Panc1 (cell line): Measurements from ENCODE around the gene MB21D2. TPM values are rescaled to one million over a fixed set of nuclear protein-coding genes. Genes with fewer than 3 reads are reported as not detected.

ENCODE experiments used
- ATAC-seq: fragments of 200-7000 bp; cut with Tn5 transposase; 2 replicates; pipeline ENCODE4 v1.9.1; 2020; ENCODE audit warnings: mild to moderate bottlenecking, moderate library complexity
- BruUV-seq: library from RNA; stranded (reverse); fragments of 400-500 nt; replicated peaks from 2 replicates; lab custom pipeline; 2021; lab: Mats Ljungman, UMichigan
- CTCF ChIA-PET: fragments of 300-600 bp; sonication (Branson Sonifier 250); formaldehyde crosslinking; loops from one replicate; lab custom pipeline; 2022; ENCODE audit warnings: antibody characterized with exemption; lab: Charles Lee
- POLR2A ChIA-PET: fragments of 300-600 bp; sonication (Branson Sonifier 250); formaldehyde crosslinking; loops from one replicate; lab custom pipeline; 2022; ENCODE audit warnings: antibody characterized with exemption; lab: Charles Lee
- DNase-seq: peaks from one replicate; pipeline ENCODE4 v3.0.0-alpha.2; 2010; ENCODE audit warnings: low read depth, low spot score
- H3K27ac ChIP-seq: 2 replicates; pipeline ENCODE4 v1.5.1; 2011; ENCODE audit warnings: mild to moderate bottlenecking, low read length, inconsistent platforms
- H3K27me3 ChIP-seq: fragments of 200-500 bp; sonication (Bioruptor generic); 2 replicates; pipeline ENCODE4 v1.6.0; 2014; ENCODE audit warnings: low read length, inconsistent platforms; ENCODE audit not compliant: control insufficient read depth, insufficient read depth
- H3K36me3 ChIP-seq: fragments of 200-500 bp; sonication (Bioruptor generic); 2 replicates; pipeline ENCODE4 v1.5.1; 2014; ENCODE audit warnings: inconsistent platforms, mild to moderate bottlenecking, low read length, moderate library complexity; ENCODE audit not compliant: control insufficient read depth, insufficient read depth
- H3K4me1 ChIP-seq: 2 replicates; pipeline ENCODE4 v1.5.1; 2011; ENCODE audit warnings: inconsistent platforms, mild to moderate bottlenecking, low read length, moderate library complexity; ENCODE audit not compliant: control insufficient read depth, insufficient read depth
- H3K4me3 ChIP-seq, 2 experiments: 2 replicates each; pipeline ENCODE4 v1.5.1; 2011 to 2012; ENCODE audit warnings: low read depth in 2 of 2, low read length in 2 of 2, mild to moderate bottlenecking in 2 of 2, inconsistent platforms in 1 of 2, moderate library complexity in 1 of 2
- H3K9me3 ChIP-seq: fragments of 200-500 bp; sonication (Bioruptor generic); 2 replicates; pipeline ENCODE4 v1.5.1; 2014; ENCODE audit warnings: low read depth, mild to moderate bottlenecking, inconsistent platforms, low read length, moderate library complexity; ENCODE audit not compliant: control insufficient read depth, insufficient read depth
- POLR2AphosphoS5 ChIP-seq: IDR thresholded peaks from 2 replicates; pipeline ENCODE4 v1.6.1; 2012; ENCODE audit warnings: mild to moderate bottlenecking, low read depth, low read length, moderate library complexity
- SIN3A ChIP-seq: IDR thresholded peaks from 2 replicates; pipeline ENCODE4 v1.6.1; 2012; ENCODE audit warnings: low read depth, mild to moderate bottlenecking, low read length, moderate library complexity, borderline replicate concordance; ENCODE audit not compliant: insufficient read depth
- TCF7L2 ChIP-seq: IDR thresholded peaks from 2 replicates; pipeline ENCODE4 v1.6.1; 2011; ENCODE audit warnings: mild to moderate bottlenecking, low read depth, low read length, inconsistent platforms
- in situ Hi-C: cut with HindIII; loops from 2 replicates; pipeline ENCODE4 v1.10.0; 2016; ENCODE audit warnings: low sequenced_read_pairs, low pct_unique_long_range_greater_than_20kb
- intact Hi-C: fragments of 100-400 bp; cut with micrococcal nuclease; formaldehyde crosslinking; loops from one replicate; pipeline ENCODE4 v1.10.0; 2022; ENCODE audit not compliant: unreplicated experiment
- total RNA-seq: library from RNA; stranded (reverse); gene quantifications from one replicate; pipeline ENCODE4 v1.2.1, GENCODE V29; 2021; ENCODE audit not compliant: unreplicated experiment
- TF ChIP-seq, protein P1 (sequence below), 2 experiments: IDR thresholded peaks; 2 replicates each; pipeline ENCODE4 v1.6.1; 2011 to 2012; ENCODE audit warnings: low read depth in 2 of 2, control low read depth in 1 of 2, low read length in 1 of 2, mild to moderate bottlenecking in 1 of 2, moderate library complexity in 1 of 2; ENCODE audit not compliant: insufficient read depth in 1 of 2
- TF ChIP-seq, protein P2 (sequence below): fragments of 450-650 bp; IDR thresholded peaks from 2 replicates; pipeline ENCODE4 v1.5.1; 2017; ENCODE audit warnings: mild to moderate bottlenecking

The MB21D2 gene
- total RNA-seq, 1 experiment from 2014 or later = 7.8 TPM

DNA sequence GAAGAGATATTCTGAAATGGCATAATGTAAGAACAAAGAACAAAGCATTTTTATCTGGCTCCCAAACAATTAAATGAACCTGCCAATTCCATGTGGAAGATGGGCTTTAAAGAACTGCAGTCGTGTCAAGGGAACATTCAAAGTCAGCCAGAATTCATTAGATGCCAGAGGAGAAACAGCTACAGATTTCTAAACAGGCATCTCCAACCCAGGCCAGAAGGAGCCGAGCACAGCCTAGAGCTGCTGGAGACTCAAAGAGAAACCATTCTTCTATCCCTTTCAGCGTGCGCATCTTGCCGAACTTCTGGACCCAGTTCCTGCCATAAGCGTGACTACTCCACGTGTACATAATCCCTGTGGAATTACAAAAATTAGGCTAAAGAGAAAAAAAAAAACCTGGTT, 60.4 kb downstream of the MB21D2 start:
- ATAC-seq (no peak), DNase-seq (no peak)
- H3K27me3 ChIP-seq = no peaks in the 10 kb centered on the region
- in situ Hi-C loops = no loop called here
- no TSS peak for BruUV-seq
- peaks cover 2% of the 10 kb centered on the region for H3K4me1 ChIP-seq
- no peak overlapping the region for H3K27ac ChIP-seq
- TF ChIP-seq SIN3A (no peak), POLR2AphosphoS5 (no peak)
- TF ChIP-seq, protein P1, sequence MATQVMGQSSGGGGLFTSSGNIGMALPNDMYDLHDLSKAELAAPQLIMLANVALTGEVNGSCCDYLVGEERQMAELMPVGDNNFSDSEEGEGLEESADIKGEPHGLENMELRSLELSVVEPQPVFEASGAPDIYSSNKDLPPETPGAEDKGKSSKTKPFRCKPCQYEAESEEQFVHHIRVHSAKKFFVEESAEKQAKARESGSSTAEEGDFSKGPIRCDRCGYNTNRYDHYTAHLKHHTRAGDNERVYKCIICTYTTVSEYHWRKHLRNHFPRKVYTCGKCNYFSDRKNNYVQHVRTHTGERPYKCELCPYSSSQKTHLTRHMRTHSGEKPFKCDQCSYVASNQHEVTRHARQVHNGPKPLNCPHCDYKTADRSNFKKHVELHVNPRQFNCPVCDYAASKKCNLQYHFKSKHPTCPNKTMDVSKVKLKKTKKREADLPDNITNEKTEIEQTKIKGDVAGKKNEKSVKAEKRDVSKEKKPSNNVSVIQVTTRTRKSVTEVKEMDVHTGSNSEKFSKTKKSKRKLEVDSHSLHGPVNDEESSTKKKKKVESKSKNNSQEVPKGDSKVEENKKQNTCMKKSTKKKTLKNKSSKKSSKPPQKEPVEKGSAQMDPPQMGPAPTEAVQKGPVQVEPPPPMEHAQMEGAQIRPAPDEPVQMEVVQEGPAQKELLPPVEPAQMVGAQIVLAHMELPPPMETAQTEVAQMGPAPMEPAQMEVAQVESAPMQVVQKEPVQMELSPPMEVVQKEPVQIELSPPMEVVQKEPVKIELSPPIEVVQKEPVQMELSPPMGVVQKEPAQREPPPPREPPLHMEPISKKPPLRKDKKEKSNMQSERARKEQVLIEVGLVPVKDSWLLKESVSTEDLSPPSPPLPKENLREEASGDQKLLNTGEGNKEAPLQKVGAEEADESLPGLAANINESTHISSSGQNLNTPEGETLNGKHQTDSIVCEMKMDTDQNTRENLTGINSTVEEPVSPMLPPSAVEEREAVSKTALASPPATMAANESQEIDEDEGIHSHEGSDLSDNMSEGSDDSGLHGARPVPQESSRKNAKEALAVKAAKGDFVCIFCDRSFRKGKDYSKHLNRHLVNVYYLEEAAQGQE (IDR thresholded peaks at IDR 0.05; ENCODE audit: insufficient read depth in 1 of 2, low read depth in 2 of 2, low read length in 1 of 2) = no peak
- POLR2A ChIA-PET = no interaction called here
- CTCF ChIA-PET = no interaction called here
- H3K36me3 ChIP-seq = no peaks in the 10 kb centered on the region
- intact Hi-C loops = no loop called here
- no peak overlapping the region for H3K4me3 ChIP-seq
- no peaks in the 10 kb centered on the region for H3K9me3 ChIP-seq

DNA sequence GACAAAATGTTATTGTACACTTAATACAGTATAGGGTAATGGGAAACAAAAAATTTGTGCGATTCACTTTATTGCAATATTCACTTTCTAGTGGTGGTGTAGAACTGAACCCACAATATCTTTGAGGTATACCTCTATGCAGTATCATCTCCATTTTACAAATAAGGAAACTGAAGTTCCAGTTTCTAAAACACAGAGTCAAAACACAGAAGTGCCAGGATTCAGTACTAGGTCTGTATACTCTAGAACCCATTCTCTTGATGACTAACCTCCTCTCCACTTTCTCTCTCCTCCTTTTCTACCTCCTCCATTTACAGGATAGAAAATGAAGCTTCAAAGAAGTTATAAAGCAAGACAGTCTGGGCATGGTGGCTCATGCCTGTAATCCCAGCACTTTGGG, 62.2 kb downstream of the MB21D2 start:
- DNase-seq (no peak), ATAC-seq (no peak)
- CTCF ChIA-PET = no interaction called here
- in situ Hi-C loops (no loop called here), intact Hi-C loops (no loop called here)
- Histone ChIP-seq H3K9me3 (no peaks in the 10 kb centered on the region), H3K27me3 (no peaks in the 10 kb centered on the region), H3K4me1 (peaks cover 20% of the 10 kb centered on the region), H3K4me3 (no peak overlapping the region), H3K36me3 (no peaks in the 10 kb centered on the region), H3K27ac (no peak overlapping the region)
- TF ChIP-seq POLR2AphosphoS5 (no peak), SIN3A (no peak), TCF7L2 (no peak)
- TF ChIP-seq, protein P1 (IDR thresholded peaks at IDR 0.05; ENCODE audit: insufficient read depth in 1 of 2, low read depth in 2 of 2, low read length in 1 of 2) = no peak
- TF ChIP-seq, protein P2, sequence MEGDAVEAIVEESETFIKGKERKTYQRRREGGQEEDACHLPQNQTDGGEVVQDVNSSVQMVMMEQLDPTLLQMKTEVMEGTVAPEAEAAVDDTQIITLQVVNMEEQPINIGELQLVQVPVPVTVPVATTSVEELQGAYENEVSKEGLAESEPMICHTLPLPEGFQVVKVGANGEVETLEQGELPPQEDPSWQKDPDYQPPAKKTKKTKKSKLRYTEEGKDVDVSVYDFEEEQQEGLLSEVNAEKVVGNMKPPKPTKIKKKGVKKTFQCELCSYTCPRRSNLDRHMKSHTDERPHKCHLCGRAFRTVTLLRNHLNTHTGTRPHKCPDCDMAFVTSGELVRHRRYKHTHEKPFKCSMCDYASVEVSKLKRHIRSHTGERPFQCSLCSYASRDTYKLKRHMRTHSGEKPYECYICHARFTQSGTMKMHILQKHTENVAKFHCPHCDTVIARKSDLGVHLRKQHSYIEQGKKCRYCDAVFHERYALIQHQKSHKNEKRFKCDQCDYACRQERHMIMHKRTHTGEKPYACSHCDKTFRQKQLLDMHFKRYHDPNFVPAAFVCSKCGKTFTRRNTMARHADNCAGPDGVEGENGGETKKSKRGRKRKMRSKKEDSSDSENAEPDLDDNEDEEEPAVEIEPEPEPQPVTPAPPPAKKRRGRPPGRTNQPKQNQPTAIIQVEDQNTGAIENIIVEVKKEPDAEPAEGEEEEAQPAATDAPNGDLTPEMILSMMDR = no peak
- POLR2A ChIA-PET = interaction anchor here (0.6 to 0.7 kb wide), 2 partner anchors 12 to 38 kb away, joined by 3 to 4 read pairs; no protein-coding TSS in a partner anchor
- BruUV-seq = no TSS peak
